ENCODE data around the gene PNPLA1.

Gene PNPLA1

DNA sequence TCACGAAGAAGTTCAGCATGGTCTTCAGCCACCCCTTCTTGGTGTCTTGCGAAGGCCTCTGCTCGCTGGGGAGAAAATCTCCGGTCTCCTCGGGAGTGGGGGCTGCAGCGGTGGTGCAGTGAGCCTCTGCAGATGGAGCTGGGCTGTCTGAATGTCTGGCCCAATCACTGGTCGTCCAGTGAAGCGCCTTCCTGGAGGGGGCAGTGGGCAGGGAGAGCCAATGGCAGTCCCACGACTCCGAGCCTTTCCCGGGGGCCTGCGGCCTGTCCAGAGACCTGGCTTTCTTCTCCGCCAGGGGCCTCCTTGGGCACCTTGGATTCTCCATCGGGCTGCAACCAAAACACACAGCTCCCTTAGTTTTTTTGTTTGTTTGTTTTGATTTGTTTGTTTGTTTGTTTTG is 60.5 kb downstream of the PNPLA1 start:
- H3K4me3 ChIP-seq (ENCODE audit: low read depth, low read length) = no peak overlapping the region
- TF ChIP-seq, protein P1, sequence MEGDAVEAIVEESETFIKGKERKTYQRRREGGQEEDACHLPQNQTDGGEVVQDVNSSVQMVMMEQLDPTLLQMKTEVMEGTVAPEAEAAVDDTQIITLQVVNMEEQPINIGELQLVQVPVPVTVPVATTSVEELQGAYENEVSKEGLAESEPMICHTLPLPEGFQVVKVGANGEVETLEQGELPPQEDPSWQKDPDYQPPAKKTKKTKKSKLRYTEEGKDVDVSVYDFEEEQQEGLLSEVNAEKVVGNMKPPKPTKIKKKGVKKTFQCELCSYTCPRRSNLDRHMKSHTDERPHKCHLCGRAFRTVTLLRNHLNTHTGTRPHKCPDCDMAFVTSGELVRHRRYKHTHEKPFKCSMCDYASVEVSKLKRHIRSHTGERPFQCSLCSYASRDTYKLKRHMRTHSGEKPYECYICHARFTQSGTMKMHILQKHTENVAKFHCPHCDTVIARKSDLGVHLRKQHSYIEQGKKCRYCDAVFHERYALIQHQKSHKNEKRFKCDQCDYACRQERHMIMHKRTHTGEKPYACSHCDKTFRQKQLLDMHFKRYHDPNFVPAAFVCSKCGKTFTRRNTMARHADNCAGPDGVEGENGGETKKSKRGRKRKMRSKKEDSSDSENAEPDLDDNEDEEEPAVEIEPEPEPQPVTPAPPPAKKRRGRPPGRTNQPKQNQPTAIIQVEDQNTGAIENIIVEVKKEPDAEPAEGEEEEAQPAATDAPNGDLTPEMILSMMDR (IDR thresholded peaks at IDR 0.05; ENCODE audit: low read depth, low read length) = no peak

DNA sequence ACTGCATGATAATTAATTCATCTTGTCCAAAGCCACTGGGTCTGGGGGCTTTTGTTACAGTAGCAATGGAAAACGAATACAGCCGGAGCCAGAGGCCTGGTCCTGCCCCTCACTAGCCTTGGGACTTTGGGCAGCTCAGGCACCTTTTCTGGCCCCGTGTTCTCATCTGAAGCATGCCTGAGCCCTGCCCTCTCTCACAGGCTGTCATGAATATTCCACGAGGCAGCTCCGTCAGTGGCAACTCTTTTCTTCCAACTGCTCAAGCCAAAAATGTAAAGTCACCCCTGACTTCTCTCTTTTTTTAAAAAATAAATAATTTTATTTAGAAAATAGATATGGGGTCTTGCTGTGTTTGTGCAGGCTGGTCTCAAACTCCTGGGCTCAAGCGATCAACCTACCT is 61.5 kb downstream of the PNPLA1 start:
- H3K4me3 ChIP-seq (ENCODE audit: low read depth, low read length) = no peak overlapping the region

DNA sequence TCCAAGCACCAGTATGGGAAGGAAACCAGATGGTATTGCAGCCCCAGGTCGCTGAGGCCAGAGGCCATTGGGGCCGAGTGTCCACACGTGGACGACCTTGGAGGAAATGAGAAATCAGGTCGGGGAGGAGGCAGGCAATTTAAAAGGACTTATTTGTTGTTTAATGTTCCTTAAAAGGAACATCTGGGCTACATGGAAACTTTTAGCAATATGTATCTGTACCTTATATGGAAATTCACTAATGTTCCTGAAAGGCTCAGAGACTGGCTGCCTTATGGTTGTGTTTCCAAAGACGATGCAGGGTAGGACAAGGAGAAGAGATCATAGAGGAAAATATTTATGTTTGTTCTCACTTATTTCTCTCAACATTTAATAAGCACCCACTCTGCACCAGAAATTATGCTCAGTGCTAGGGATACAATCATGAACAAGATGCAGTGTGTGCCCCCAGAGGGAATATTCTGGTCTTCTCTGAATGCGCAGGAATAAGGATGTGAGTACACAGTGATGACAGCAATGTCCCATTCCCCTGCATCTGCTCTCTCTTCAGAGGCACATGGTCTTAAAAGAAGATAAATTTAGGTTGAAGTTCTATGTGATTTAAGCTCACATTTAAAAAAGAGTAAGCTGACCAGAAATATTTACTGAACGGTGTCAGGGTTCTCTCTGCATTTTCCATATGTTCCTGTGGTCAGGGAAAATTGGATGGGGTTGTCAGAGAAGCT is 63.5 kb downstream of the PNPLA1 start:
- TF ChIP-seq, protein P1 (IDR thresholded peaks at IDR 0.05; ENCODE audit: low read depth, low read length) = no peak

More for the DNA sequence above, 61.5 kb downstream of the PNPLA1 start:
- TF ChIP-seq, protein P1 (IDR thresholded peaks at IDR 0.05; ENCODE audit: low read depth, low read length) = no peak

DNA sequence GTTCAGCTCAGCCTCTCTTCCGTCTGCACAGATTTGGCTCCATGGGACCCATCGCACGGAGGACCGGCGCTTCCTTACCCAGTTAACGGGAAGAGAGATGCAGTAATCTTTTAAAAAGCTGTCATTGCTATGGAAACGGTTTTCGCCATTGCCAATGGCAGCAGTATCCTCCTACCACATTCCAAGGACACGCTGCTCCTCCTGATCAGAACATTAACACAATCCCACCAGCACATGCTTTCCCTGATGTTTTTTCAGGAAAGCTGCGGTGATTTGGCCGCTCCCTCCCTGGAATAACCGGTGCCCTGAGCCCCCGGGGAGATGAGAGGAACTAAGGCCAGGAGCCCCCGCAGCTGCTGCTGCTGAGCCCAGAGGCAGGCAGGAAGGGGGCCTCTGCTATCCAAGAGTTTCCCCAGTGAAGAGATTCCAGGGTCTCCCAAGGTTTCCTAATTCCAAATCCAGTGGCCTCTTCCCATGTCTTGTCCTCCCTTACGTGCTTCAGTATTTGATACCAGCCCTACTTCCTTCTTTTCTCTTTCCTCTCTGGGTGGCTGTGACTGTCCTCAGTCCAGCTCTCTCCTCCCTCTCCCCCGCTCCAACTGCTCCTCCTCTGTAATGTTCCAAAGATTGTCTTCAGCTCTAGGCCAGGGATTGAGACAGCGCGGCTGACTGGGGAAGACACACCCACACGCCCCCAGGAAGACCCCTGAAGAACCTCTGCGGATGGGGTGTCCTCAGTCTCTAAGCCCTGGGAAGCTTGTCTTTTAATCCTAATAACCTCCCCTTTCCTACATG is 64.3 kb downstream of the PNPLA1 start:
- H3K4me3 ChIP-seq (ENCODE audit: low read depth, low read length) = no peak overlapping the region
- TF ChIP-seq, protein P1 (IDR thresholded peaks at IDR 0.05; ENCODE audit: low read depth, low read length) = no peak

More for the DNA sequence above, 63.5 kb downstream of the PNPLA1 start:
- H3K4me3 ChIP-seq (ENCODE audit: low read depth, low read length) = no peak overlapping the region

DNA sequence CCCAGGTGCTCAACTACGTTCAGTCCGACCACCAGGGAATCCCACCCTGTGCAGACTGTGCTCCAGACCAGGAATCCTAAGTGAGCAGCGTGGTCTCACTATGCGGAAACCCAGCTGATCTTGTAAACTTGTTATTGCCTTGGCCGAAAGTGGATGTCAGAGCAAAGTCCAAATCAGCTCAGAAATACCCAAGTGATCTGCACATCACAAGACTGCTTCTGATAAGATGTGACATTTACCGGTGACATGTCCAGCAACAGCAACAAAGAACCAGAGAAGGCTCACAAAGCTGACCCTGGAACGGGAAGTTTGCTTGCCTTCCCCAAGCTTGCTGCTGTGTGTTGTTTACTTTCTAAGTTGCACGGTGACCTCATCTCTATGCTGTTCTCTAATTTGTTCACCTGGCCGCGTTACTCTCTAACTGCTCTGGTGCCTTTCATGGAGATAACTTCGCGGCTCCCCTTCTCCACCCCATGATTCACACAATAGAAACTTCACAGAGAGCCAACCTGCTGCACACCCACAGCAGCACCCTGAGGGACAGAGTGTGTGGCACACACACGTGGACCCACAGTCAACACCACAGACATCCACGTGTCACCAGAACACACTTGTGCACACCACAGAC is 65.1 kb downstream of the PNPLA1 start:
- TF ChIP-seq, protein P1 (IDR thresholded peaks at IDR 0.05; ENCODE audit: low read depth, low read length) = no peak
- H3K4me3 ChIP-seq (ENCODE audit: low read depth, low read length) = no peak overlapping the region

DNA sequence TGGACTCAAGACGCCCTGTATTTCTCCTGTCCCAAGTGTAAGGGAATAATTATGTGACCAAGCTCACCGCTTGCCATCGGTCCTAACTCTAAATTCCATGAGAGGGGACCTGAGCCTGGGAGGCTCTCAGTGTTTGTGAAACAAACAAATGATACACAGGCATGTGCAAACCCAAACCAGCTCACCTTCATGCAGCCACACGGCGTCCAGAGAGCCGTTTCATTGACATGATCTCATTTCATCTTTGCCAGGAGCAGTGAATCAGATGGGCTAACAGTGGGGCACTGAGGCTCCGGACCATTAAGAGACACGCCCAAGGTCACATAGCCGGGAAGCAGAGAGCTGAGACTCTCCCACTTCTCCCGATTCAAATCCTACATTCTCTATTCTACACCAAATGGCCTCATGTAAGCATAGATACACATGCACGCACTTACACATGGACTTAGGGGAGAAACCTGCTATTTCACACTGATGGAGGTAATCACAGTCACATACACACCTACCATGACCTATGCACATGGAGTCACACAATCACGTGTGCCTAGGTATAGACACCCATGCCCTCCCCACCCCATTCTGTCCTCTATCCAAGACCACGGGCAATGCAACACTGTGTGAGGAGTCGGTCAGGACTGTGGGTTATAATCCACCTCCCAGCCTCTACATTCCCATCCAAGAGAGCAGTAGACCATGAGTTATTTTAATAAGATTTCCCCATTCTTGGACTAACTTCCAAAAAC is 65.8 kb downstream of the PNPLA1 start:
- TF ChIP-seq, protein P1 (IDR thresholded peaks at IDR 0.05; ENCODE audit: low read depth, low read length) = no peak
- H3K4me3 ChIP-seq (ENCODE audit: low read depth, low read length) = no peak overlapping the region

Data from WI38 (cell line).